Activated CD4-positive, alpha-beta T cell treated with anti-CD3 and anti-CD28 coated beads for 36 hours (primary cell): ENCODE data around the gene TREH. TPM values are rescaled to one million over a fixed set of nuclear protein-coding genes. Genes with fewer than 3 reads are reported as not detected.

Source experiments
- ATAC-seq: fragments of 200-7000 bp; cut with Tn5 transposase; one replicate; pipeline ENCODE4 v1.10.0; 2021; ENCODE audit warnings: mild to moderate bottlenecking, moderate library complexity
- CTCF ChIA-PET: fragments of 350-600 bp; sonication (Branson Sonifier 250); formaldehyde crosslinking; loops from one replicate; lab custom pipeline; 2021; ENCODE audit warnings: antibody characterized with exemption; lab: Charles Lee
- POLR2A ChIA-PET: fragments of 350-600 bp; sonication (Branson Sonifier 250); formaldehyde crosslinking; loops from one replicate; lab custom pipeline; 2021; ENCODE audit warnings: antibody characterized with exemption, inconsistent platforms; lab: Charles Lee
- DNase-seq: peaks from one replicate; pipeline ENCODE4 v3.0.0-alpha.2; 2020
- H3K27ac Mint-ChIP-seq: one replicate; pipeline ENCODE4 v1.8.0; 2021; ENCODE audit warnings: mixed read lengths
- H3K27me3 Mint-ChIP-seq: one replicate; pipeline ENCODE4 v1.8.0; 2021; ENCODE audit warnings: mixed read lengths
- H3K36me3 Mint-ChIP-seq: one replicate; pipeline ENCODE4 v1.8.0; 2021; ENCODE audit warnings: low read depth, mixed read lengths
- H3K4me1 Mint-ChIP-seq: one replicate; pipeline ENCODE4 v1.8.0; 2021; ENCODE audit warnings: mixed read lengths
- H3K4me3 Mint-ChIP-seq: one replicate; pipeline ENCODE4 v1.8.0; 2021; ENCODE audit warnings: mild to moderate bottlenecking, moderate library complexity, mixed read lengths
- H3K9me3 Mint-ChIP-seq: one replicate; pipeline ENCODE4 v1.8.0; 2021; ENCODE audit warnings: low read depth, mixed read lengths
- intact Hi-C, 2 experiments: fragments of 100-400 bp; cut with DNase I in 1 of 2; cut with micrococcal nuclease in 1 of 2; formaldehyde crosslinking; loops; one replicate each; pipeline versions ENCODE4 v1.14.2 to v1.15.1; 2022 to 2024; cut with DNase I, micrococcal nuclease
- total RNA-seq, 2 experiments: library from RNA; stranded (reverse); gene quantifications; one replicate each; pipeline ENCODE4 v1.2.3, GENCODE V29; 2021

Gene TREH
- total RNA-seq, 2 experiments from 2014 or later: not detected

GRCh38 chr11:118628031-118628430, 51.4 kb downstream of the TREH start:
- no peak overlapping the region for H3K4me3 Mint-ChIP-seq
- ChIA-PET CTCF (no interaction called here), POLR2A (no interaction called here)
- ATAC-seq (no peak), DNase-seq (no peak)
- no peaks in the 10 kb centered on the region for H3K36me3 Mint-ChIP-seq
- no peaks in the 10 kb centered on the region for H3K9me3 Mint-ChIP-seq
- H3K27ac Mint-ChIP-seq: no peak overlapping the region
- H3K27me3 Mint-ChIP-seq: no peaks in the 10 kb centered on the region
- H3K4me1 Mint-ChIP-seq: no peaks in the 10 kb centered on the region
- intact Hi-C loops: no loop called here

- ATAC-seq (no peak), DNase-seq (no peak)
- Mint-ChIP-seq H3K4me3 (no peak overlapping the region), H3K36me3 (no peaks in the 10 kb centered on the region), H3K4me1 (no peaks in the 10 kb centered on the region), H3K27ac (no peak overlapping the region), H3K27me3 (no peaks in the 10 kb centered on the region), H3K9me3 (no peaks in the 10 kb centered on the region)
- ChIA-PET POLR2A (no interaction called here), CTCF (interaction anchor here (0.8 kb wide), 1 partner anchor 15 kb away, joined by 3 read pairs; no protein-coding TSS in a partner anchor)
- intact Hi-C loops: no loop called here
Measured at GRCh38 chr11:118627566-118627965, 51.9 kb downstream of the TREH start.

GRCh38 chr11:118625976-118626375, 53.5 kb downstream of the TREH start:
- POLR2A ChIA-PET: no interaction called here
- H3K4me1 Mint-ChIP-seq: peaks cover 4% of the 10 kb centered on the region
- no peak overlapping the region for H3K27ac Mint-ChIP-seq
- ATAC-seq: no peak
- no peak overlapping the region for H3K4me3 Mint-ChIP-seq
- no peak for DNase-seq
- H3K27me3 Mint-ChIP-seq: peaks cover 5% of the 10 kb centered on the region
- H3K9me3 Mint-ChIP-seq: no peaks in the 10 kb centered on the region
- intact Hi-C loops: no loop called here
- CTCF ChIA-PET: interaction anchor here (0.6 to 2.6 kb wide), 5 partner anchors 9 to 167 kb away, joined by 3 to 10 read pairs (median 5); no protein-coding TSS in a partner anchor
- no peaks in the 10 kb centered on the region for H3K36me3 Mint-ChIP-seq

DNA sequence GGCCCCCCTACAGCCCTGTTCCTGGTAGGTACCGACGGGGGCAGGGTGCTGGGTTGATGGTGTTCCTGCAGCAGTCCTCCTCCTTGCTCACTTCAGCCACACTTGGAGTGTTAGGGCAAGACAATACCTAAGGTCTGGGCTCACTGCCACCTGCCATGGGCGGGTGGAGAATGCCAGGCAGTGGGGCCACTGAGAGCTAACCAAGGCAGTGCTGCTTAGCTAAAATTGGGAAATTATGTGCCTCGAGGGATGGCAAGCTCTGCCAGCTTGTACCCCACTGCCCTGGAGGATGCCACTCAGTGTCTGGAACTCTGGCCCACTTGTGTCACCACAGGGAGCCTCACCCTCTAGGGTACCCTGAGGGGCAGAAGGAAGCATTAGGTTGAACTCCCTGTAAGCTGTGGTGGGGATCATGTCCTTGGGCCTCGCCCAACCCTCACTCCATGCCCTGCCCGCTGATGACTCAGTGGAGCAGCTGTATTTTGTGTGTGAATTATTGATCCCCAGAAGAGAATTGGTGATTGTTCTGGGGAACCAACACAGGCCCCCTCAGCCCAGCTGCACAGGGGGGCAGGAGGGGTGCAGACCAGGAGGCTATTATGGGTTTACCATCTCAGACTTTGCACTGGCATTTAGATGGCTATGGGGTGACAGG, 54.3 kb downstream of the TREH start:
- intact Hi-C loops: no loop called here
- no peak for ATAC-seq
- Mint-ChIP-seq H3K4me3 (no peak overlapping the region), H3K4me1 (peaks cover 8% of the 10 kb centered on the region), H3K9me3 (no peaks in the 10 kb centered on the region), H3K27me3 (peaks cover 5% of the 10 kb centered on the region), H3K36me3 (no peaks in the 10 kb centered on the region), H3K27ac (no peak overlapping the region)
- POLR2A ChIA-PET: no interaction called here
- CTCF ChIA-PET: interaction anchor here (1.6 to 2.6 kb wide), 2 partner anchors 10 to 13 kb away, joined by 5 to 10 read pairs; no protein-coding TSS in a partner anchor
- DNase-seq: no peak

- H3K36me3 Mint-ChIP-seq: no peaks in the 10 kb centered on the region
- ATAC-seq (no peak), DNase-seq (no peak)
- H3K27me3 Mint-ChIP-seq: peaks cover 8% of the 10 kb centered on the region
- no peak overlapping the region for H3K4me3 Mint-ChIP-seq
- H3K9me3 Mint-ChIP-seq: no peaks in the 10 kb centered on the region
- H3K4me1 Mint-ChIP-seq: peaks cover 12% of the 10 kb centered on the region
- ChIA-PET CTCF (interaction anchor here (0.6 to 0.9 kb wide), 3 partner anchors 13 to 146 kb away, joined by 3 to 4 read pairs (median 4); no protein-coding TSS in a partner anchor), POLR2A (no interaction called here)
- intact Hi-C loops: no loop called here
- H3K27ac Mint-ChIP-seq: no peak overlapping the region
Measured at GRCh38 chr11:118623269-118623655, 56.2 kb downstream of the TREH start.

DNA sequence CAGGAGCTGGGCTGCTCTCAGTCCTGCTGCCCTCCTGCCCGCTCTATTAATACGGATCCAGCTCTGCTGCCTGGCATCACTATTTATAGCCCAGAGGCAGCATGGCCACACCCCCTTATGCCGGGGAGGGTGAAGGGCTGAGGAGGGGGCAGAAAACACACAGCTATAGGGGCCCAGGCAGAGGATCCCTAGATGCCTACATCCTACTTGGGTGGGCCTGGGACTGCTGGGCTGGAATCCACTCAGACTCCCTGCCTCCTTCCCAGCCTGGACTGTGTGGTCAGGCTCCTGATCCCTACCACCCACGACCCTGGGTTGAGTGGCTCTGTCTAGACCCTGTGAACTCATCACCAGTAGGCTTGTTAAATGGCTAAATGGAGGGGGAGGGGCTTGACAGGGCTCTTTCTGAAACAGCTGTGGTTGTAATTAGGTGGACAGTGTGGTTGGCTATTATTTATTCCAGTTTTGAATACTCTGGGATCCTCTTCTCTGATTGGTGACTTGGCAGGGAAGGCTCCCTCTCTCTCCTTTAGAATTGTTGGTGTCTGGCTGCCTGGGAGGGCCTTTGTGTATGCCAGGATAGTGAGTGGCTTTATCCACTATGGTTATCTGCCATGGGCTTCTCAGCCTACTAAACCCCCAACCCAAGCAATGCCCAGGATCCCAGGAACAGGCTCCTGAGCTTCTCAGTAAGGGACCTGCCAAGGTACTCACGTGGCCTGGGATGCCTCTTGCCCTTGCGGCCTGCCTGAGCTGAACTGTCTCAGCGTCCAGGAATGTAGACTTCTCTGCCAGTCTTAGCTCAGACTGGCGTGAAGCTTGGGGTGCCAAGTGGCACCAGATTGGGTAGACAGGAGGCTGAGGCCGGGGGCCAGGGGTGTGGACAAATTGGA, 56.8 kb downstream of the TREH start:
- CTCF ChIA-PET: interaction anchor here (0.6 to 1.8 kb wide), 8 partner anchors 11 to 708 kb away, joined by 3 to 8 read pairs (median 4); no protein-coding TSS in a partner anchor
- H3K4me1 Mint-ChIP-seq: peaks cover 12% of the 10 kb centered on the region
- no peak overlapping the region for H3K4me3 Mint-ChIP-seq
- peaks cover 8% of the 10 kb centered on the region for H3K27me3 Mint-ChIP-seq
- intact Hi-C loops: no loop called here
- H3K36me3 Mint-ChIP-seq: no peaks in the 10 kb centered on the region
- no peaks in the 10 kb centered on the region for H3K9me3 Mint-ChIP-seq
- POLR2A ChIA-PET: interaction anchor here (0.6 kb wide), 1 partner anchor 261 kb away, joined by 4 read pairs; the partner anchor contains the start of gene CXCR5
- no peak for DNase-seq
- no peak overlapping the region for H3K27ac Mint-ChIP-seq
- ATAC-seq: no peak

- ATAC-seq (no peak), DNase-seq (no peak)
- Mint-ChIP-seq H3K36me3 (no peaks in the 10 kb centered on the region), H3K9me3 (no peaks in the 10 kb centered on the region), H3K27ac (no peak overlapping the region), H3K4me3 (peak overlapping the region; percentile 20), H3K4me1 (peaks cover 12% of the 10 kb centered on the region), H3K27me3 (peaks cover 8% of the 10 kb centered on the region)
- POLR2A ChIA-PET: interaction anchor here (1.3 kb wide), 1 partner anchor 13 kb away, joined by 5 read pairs; no protein-coding TSS in a partner anchor
- intact Hi-C loops: no loop called here
- CTCF ChIA-PET: interaction anchor here (0.8 to 1.8 kb wide), 7 partner anchors 10 to 709 kb away, joined by 3 to 8 read pairs (median 4); no protein-coding TSS in a partner anchor
Measured at GRCh38 chr11:118621784-118622375, 57.6 kb downstream of the TREH start.

DNA sequence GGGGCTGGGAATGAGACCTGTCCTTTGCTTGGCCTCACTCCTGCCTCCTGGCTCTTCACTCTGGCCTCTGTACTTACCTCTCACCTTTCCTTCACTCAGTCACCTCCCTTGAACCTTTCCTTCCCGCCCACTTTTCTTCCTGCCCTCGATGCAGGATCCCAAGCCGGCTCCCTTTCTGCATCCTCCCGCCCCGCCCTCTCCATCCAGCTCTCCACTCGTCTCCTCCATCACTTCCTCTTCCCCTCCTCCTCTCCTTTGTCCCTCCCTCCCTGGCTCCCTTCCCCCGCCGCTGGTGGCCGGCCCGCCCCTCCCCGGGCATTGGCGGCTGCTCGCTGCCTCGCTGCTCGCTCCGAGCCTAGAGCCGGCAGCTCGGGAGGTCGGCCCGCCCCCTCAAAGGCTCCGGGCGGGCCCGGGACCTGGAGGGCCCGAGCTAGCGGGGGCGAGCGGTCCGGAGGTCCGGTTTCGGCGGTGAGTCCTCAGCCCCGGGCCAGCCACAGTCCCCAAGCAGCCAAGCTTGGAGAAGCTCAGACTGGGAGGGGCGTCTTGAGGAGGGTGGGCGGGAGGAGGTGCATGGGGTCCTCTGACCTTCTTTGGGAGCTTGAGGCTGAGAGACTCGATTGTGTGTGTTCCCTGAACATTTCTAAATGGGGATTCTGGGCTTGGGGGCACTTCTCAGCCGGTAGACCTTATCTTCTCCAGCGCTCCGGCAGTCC, 58.2 kb downstream of the TREH start:
- peak; percentile 62 for ATAC-seq
- CTCF ChIA-PET: interaction anchor here (0.5 to 1.8 kb wide), 7 partner anchors 9 to 563 kb away, joined by 3 to 8 read pairs (median 4); no protein-coding TSS in a partner anchor
- Mint-ChIP-seq H3K9me3 (no peaks in the 10 kb centered on the region), H3K27me3 (peaks cover 8% of the 10 kb centered on the region), H3K27ac (no peak overlapping the region), H3K4me3 (peak overlapping the region; percentile 39), H3K4me1 (peaks cover 12% of the 10 kb centered on the region), H3K36me3 (no peaks in the 10 kb centered on the region)
- POLR2A ChIA-PET: interaction anchor here (1.3 kb wide), 1 partner anchor 13 kb away, joined by 5 read pairs; no protein-coding TSS in a partner anchor
- intact Hi-C loops: no loop called here
- peak; percentile 56 for DNase-seq

- intact Hi-C loops: no loop called here
- Mint-ChIP-seq H3K9me3 (no peaks in the 10 kb centered on the region), H3K27ac (no peak overlapping the region), H3K4me1 (peaks cover 12% of the 10 kb centered on the region), H3K4me3 (peak overlapping the region; percentile 39), H3K36me3 (no peaks in the 10 kb centered on the region), H3K27me3 (peaks cover 8% of the 10 kb centered on the region)
- DNase-seq (no peak), ATAC-seq (no peak)
- POLR2A ChIA-PET: interaction anchor here (1.3 kb wide), 1 partner anchor 12 kb away, joined by 5 read pairs; no protein-coding TSS in a partner anchor
- CTCF ChIA-PET: interaction anchor here (0.5 to 1.8 kb wide), 4 partner anchors 11 to 564 kb away, joined by 3 to 8 read pairs (median 4); no protein-coding TSS in a partner anchor
Measured at GRCh38 chr11:118620529-118621070, 58.9 kb downstream of the TREH start.

- no peak overlapping the region for H3K4me3 Mint-ChIP-seq
- H3K36me3 Mint-ChIP-seq: no peaks in the 10 kb centered on the region
- no peak for DNase-seq
- ATAC-seq: peak; percentile 37
- intact Hi-C loops: no loop called here
- CTCF ChIA-PET: interaction anchor here (0.7 to 1.3 kb wide), 3 partner anchors 25 to 164 kb away, joined by 3 to 4 read pairs (median 3); no protein-coding TSS in a partner anchor
- peaks cover 12% of the 10 kb centered on the region for H3K4me1 Mint-ChIP-seq
- no peaks in the 10 kb centered on the region for H3K9me3 Mint-ChIP-seq
- POLR2A ChIA-PET: interaction anchor here (0.6 kb wide), 1 partner anchor 14 kb away, joined by 3 read pairs; no protein-coding TSS in a partner anchor
- H3K27ac Mint-ChIP-seq: no peak overlapping the region
- H3K27me3 Mint-ChIP-seq: peaks cover 8% of the 10 kb centered on the region
Measured at GRCh38 chr11:118619444-118620197, 59.8 kb downstream of the TREH start.
